Measurements from ENCODE around the gene DHFR2.

The DHFR2 gene

DNA sequence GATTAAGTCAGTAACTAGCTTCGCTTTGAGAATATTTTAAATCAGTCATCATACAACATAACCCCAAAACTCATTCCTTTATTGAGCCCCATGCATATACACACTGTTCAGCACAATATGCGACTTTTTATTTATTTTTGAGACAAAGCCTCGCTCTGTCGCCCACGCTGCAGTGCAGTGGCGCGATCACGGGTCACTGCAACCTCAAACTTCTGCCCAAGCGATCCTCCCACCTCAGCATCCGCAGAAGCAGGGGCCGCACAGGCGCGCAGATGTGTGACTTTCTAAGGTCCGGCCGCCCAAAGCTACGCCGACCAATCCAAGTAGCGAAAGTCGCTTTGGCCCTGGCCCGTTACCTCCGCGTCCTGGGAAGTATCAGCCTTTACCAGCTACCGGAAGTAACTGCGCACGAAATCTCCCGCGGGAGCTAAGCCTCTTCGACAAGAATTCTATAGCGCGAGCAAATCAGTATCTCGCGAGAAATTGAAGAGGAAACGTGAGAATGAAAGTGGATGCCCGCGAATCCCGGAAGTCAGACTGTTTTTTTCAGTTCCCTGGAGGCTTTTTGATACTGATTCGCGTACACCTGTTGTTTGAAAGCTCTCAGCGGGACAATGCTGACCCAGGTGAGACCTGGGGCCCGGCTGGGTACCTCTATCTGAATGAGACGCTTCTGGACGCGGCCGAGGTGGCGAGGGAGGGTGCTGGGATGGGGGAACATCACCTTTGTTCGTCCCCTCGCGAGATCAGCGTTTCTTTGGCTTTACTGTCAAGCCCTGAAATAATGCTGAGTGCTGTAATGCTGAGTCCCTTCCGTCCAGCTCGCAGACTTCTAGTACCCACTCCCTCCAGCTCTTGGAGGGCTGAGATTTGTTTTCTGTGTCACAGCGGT lies at the start of gene DHFR2, which contains the start of gene NSUN3:
Gene DHFR2 (minus strand): TSS at position 404 of the 892 bp plus-strand sequence. CDS start 1,405 bp downstream, outside the sequence.
Gene NSUN3 (plus strand): TSS at position 549 of the 892 bp plus-strand sequence. CDS start 66 bp downstream, at position 615.
- no peak for TF ChIP-seq CTCF (IDR thresholded peaks at IDR 0.05)

GRCh38 chr3:94110854-94111253 lies 48.1 kb upstream of the DHFR2 start:
- TF ChIP-seq CTCF (IDR thresholded peaks at IDR 0.05): no peak

DNA sequence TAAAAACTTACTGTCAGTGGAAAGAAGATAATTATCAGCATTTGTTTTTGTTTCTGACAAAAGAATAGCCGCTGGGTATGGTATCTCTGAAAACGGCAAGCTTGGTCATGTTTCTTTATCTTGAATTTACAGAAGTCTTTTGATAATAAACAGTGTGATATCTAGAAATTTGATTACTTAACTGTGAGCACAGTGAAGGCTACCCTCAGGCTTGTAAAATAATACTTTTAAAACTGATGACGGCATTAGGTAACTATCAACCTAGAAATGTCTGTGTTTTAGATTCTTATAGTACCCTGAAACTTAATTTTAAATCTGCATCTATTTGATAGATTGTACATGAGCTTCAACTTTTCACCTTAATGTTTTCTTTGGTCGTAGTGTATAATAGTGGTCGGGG lies 43.6 kb upstream of the DHFR2 start:
- TF ChIP-seq CTCF (IDR thresholded peaks at IDR 0.05): no peak

GRCh38 chr3:94101860-94102259 lies 39.1 kb upstream of the DHFR2 start:
- TF ChIP-seq CTCF (IDR thresholded peaks at IDR 0.05): peak; percentile 32; the same call in 1 of the 2 replicates

- TF ChIP-seq CTCF (IDR thresholded peaks at IDR 0.05): no peak
Observed at GRCh38 chr3:94099311-94099710, 36.6 kb upstream of the DHFR2 start.

GRCh38 chr3:94098452-94098851 lies 35.7 kb upstream of the DHFR2 start:
- no peak for TF ChIP-seq CTCF (IDR thresholded peaks at IDR 0.05)

- TF ChIP-seq CTCF (IDR thresholded peaks at IDR 0.05): no peak
Observed at GRCh38 chr3:94095111-94095510, 32.4 kb upstream of the DHFR2 start.

Measured in LNCAP (cell line).